Subcutaneous adipose tissue (tissue), 4 donors: ENCODE results near the gene SUSD4. TPM values are rescaled to one million over a fixed set of nuclear protein-coding genes. Genes with fewer than 3 reads are reported as not detected.

ENCODE experiments used
- total RNA-seq, 4 donors: library from RNA; depleted of rRNA; stranded (reverse); fragments of >200 nt; gene quantifications; one replicate each; pipeline ENCODE4 v1.1.0, GENCODE V29; 2016
- TF ChIP-seq, protein P1 (sequence below): fragments of 450-650 bp; IDR thresholded peaks from one replicate; pipeline ENCODE4 v1.5.1; 2016; ENCODE audit warnings: low read depth, mild to moderate bottlenecking, control low read depth, antibody characterized with exemption, moderate library complexity

The SUSD4 gene
- total RNA-seq, 4 donors from 2014 or later = 0.33 TPM; not detected in 3

DNA sequence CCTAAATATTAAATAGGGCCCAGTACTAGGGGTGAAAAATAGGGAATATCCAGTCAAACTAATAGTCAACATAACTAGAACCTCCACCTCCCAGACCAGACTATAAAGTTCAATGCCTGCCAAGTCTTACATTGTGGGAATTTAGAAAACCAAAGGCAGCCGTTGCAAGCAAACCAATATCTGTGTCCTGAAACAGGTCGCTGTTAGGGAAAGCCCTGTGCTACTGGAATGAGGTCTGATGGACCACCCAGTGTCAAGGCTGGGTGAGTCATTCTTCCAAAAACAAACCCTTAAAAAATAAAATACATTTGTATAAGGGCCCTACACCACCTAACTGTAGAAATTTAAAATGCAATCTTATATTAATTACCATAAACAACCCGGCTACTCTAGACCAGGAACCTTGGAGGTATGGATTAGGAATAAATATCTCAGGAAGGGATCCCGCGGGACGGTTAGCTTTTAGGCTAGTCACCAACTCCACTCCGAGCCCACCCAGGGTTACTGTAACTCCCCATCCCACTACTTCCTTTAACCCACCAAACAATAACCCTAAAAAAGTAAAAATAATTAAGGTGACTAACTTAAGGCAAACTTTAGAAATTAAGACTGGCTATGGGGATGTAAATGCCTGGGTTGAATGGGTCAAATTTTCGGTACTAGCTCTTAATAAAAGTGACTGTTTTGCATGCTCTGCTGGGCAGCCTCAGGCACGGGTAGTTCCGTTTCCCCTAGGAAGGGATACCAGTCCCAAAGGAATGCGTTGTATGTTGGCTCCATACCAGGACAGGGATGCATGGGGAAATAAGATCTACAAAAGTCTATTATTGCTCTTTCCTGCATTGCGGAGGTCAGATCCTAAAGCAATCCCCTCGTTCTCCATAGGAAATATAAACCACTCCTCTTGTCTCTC, 155.6 kb downstream of the SUSD4 start:
- TF ChIP-seq, protein P1, sequence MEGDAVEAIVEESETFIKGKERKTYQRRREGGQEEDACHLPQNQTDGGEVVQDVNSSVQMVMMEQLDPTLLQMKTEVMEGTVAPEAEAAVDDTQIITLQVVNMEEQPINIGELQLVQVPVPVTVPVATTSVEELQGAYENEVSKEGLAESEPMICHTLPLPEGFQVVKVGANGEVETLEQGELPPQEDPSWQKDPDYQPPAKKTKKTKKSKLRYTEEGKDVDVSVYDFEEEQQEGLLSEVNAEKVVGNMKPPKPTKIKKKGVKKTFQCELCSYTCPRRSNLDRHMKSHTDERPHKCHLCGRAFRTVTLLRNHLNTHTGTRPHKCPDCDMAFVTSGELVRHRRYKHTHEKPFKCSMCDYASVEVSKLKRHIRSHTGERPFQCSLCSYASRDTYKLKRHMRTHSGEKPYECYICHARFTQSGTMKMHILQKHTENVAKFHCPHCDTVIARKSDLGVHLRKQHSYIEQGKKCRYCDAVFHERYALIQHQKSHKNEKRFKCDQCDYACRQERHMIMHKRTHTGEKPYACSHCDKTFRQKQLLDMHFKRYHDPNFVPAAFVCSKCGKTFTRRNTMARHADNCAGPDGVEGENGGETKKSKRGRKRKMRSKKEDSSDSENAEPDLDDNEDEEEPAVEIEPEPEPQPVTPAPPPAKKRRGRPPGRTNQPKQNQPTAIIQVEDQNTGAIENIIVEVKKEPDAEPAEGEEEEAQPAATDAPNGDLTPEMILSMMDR = no peak

DNA sequence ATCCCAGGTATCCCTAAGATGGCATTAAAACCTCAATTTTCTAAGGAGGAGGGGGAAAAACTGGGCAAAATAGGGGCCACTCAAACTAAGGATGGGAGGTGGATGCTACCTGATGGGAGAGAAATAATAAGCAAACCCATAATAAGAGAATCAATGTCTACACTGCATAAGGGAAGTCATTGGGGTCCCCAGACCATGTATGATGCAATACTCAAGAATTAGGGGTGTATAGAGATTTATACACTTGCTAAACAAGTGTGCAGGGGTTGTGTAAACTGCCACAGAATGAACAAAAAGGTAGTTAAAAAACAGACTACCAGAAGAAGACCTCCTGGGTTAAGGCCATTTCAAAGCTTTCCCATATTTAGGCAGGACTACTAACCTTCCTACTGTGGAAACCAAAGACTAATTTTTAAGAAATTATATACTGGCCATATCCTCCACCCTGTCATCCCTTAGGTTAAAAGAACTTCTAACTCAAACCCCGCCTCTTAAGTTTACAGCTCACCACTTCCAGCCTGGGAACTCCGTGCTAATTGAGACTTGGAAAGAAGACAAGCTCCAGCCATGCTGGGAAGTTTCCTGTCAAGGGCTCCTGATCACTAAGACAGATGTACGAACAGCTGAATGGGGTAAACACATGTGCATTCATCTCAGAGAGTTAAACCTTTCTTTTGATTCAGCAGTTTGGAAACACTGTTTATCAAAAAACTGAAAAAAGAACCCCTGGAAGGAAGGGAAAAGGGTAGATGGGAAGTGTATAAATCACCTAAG, 156.5 kb downstream of the SUSD4 start:
- TF ChIP-seq, protein P1 = no peak

DNA sequence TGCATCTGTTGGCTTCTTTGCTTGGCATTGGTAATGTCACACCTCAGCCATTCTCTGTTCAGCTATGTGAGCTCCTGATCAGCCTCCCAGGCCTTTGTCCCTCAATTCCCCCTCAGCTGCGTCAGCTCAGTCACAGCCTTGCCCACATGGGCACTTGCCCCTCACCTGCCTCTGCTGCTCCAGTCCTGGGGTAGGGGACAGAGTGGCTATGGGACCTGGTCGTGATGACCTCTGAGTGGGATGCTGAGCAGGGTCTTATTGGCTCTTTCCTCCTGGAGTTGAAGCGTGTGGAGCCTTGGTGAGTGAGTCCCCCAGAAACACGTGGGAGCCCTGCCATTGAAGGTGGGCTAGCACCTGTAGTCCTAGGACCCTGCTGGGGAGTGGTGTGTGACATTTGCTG, 159.6 kb downstream of the SUSD4 start:
- TF ChIP-seq, protein P1 = no peak

DNA sequence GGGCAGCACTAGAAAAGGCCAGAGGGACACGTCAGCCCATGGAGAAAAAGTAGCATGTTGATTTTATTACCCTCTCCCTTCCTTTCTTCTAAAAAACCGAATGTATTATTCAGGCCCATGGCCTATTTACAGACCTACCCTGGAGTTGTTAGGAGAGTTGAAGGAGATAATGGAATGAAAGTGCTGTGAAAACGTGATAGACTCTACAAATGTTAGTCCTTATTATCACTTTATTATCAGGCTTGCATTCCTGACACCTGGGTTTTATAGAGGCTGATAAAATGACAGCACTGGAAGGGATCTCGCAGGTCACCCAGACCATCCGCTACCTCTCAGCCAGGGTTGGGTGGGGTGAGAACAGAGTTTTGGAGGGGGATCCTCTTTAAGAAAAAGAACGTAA, 160.3 kb downstream of the SUSD4 start:
- TF ChIP-seq, protein P1 = no peak

DNA sequence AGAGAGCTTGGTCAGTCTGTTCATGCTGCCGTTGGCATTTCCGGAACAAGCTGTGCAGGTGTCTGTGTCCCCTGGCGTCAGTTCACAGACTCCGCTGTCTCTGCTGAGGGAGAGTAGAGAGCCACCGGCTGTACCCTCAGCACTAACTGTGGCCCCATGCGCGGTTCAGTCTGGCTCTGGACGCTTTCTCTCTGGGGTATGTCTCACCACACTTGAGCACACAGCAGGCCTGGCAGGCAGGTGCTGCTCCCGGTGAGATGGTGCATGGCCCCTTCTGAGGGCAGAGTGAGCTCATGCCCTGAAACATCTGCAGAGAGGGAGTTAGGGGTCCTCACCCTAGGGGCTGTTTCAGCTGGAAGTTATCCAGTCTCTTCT, 161.0 kb downstream of the SUSD4 start:
- TF ChIP-seq, protein P1 = no peak

DNA sequence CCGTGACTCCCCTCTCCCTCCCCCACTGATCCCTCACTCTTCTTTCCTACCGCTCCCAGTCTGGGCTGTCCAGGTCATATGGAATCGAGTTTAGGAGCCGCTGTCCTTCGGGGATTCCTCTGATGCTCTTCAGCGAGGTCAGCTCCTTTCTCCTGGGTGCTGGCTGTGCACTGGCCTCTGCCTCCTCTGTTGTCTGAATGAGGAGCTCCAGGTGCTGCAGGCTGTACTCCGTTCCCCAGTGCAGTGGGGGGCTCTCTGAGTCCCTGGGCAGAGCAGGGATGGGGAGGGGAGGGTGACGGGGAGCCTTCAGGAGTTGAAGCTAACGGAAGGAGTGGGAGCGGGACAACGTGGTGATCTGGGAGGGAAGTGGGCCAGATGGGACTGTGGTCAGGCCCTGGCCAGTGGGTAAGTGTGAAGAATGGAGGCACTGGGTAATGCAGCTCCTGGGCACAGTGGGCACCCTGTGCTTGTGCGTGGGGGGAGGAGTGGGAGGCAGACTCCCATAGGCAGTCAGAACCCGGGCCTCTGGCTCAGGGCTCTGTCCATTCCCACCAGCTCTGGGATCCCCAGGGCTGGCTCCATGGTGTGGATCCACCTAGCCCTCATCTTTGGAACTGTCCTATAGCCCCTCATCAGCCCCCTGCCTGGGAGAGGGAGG, 161.5 kb downstream of the SUSD4 start:
- TF ChIP-seq, protein P1 = no peak

DNA sequence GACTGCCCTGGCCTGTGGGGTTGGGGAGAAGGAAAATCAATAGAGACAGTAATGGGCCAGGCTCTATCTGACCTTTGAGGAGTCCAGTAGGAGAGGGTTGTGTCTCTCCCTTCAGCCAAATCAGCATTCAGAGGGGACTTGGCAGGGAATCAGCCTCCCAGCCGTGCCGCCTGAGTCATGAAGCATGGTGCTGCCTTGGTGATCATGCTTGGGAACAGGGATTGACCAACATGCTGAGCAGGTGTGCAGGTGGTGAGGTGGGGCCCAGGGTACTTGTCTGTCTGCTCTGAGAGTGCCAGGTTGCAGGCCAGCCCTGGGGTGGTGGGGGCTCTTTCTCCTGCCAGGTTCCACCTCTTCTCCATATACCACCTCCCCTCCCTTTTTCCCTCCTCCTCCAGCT, 162.0 kb downstream of the SUSD4 start:
- TF ChIP-seq, protein P1 = no peak
